Measurements from ENCODE around the gene SMIM17.

DNA sequence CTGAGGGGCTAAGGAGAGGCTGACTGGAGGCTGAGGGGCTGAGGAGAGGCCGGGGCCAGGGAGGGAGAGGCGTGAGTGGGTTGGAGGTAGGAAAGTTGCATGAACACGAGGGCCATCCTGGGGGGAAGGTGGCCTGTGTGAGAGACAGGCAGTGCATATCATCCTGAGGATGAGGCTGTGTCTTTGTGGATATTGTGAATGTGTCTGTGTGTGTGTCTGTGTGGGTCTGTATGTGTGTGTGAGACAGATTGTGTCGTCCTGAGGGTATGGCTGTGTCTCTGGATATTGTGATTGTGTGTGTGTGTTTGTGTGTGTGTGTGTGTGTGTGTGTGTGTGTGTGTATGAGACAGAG lies 47.4 kb upstream of the SMIM17 start:
- TF ChIP-seq EZH2 (IDR thresholded peaks at IDR 0.05) (no peak), POLR2AphosphoS5 (IDR thresholded peaks at IDR 0.05; ENCODE audit: borderline replicate concordance, low read depth, low read length) (no peak), FOXP2 (optimal IDR thresholded peaks at IDR 0.05; ENCODE audit: control extremely low read depth, extremely low read length, insufficient read depth) (no peak)
